Activated naive CD4-positive, alpha-beta T cell (primary cell): Measurements from ENCODE around the gene MAGOHB.
"Not testable (repeated sequence)": the region's sequence is repeated elsewhere in the genome, so short reads cannot be mapped to it uniquely, and the experiment has no call there.

Experiments used
- DNase-seq, 4 experiments: peaks; one replicate each; lab custom pipeline; 2025; lab: John Stamatoyannopoulos, UW

MAGOHB gene

DNA sequence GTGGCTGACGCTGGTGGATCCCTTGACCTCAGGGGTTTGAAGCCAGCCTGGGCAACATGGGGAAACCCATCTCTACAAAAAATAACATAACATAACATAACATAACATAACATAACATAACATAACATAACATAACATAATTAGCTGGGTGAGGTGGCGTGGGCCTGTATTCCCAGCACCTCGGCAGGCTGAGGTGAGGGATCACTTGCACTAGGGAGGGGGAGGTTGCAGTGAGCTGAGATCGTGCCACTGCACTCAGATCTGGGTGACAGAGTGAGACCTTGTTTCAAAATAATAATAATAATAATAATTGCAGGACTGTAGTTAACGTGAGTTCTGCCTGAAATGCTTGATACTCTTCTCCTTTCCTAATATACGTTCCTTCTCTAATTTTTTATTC, 1.3 kb downstream of the MAGOHB start:
- DNase-seq, result no peak

DNA sequence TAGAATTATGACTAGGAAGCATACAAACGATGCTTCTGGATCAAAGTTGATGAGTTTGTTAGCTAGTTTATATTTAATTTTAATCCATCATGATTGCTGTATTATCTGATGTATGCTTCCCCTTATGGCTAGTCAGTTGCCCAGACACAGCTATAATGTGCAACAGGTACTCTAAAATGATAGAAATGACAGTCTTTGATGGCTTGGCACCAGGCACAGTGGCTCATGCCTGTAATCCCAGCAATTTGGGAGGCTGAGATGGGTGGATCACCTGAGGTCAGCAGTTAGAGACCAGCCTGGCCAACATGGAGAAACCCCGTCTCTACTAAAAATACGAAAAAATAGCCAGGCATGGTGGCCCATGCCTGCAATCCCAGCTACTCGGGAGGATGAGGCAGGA, 2.2 kb downstream of the MAGOHB start:
- DNase-seq, result not testable (repeated sequence)

DNA sequence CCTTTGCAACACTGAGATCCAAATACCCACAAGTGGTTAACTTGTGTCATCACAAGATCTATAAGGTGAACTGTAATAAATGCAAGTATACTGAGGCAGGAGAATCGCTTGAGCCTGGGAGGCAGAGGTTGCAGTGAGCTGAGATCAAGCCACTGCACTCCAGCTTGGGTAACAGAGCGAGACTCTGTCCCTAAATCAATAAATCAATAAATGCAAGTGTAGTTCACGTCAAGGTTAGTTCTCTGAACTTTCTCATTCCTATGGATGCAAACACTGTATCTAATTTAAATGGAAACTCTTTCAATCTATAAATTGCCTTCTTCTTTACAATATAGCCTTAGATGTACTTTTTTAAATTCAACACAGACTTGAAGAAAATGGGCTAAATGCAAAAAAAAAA, 3.2 kb downstream of the MAGOHB start:
- no peak for DNase-seq

DNA sequence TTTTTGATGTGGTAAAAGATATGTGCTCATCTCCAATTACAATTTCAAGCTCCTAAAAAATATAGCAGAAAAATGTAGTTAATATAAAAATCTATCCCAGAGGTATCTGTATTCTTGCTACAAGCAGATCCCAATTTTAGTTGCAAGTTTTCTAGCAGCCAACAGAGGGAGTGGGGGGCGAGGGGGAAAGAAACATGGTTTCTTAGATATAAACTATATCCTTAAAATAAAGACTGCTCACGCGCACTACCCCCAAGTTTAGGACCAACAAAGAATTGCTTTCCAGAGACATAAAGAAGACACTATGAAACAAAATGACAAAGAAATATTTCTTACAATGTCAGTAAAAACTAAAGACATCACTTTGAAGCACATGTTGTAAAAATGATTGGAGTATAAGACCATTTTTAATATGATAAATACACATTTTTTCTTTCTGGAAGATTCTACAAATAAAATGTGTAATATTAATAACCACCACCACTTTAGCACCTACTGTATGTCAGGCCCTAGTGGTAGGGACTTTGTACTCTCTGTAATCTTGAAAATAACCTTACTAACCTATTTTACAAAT, 5.4 kb downstream of the MAGOHB start:
- DNase-seq, result no peak

DNA sequence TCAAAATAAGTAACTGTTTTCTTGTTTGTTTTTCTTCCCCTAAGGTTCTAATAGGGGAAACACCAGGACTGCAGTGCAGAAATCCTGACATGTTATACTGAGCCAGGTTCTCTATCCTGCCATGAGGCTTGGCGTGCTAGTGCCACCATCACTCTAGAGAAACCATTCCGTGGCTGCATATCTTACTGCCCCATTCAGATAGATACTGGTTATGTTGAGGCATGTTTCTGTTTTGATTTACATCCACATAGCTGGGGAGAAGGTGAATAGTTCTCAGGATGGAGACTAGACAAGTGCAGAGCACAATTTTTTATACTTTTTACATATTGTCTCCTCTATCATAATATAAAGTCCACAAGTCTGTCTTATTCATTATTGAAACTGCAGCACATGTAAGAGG, 11.5 kb downstream of the MAGOHB start:
- DNase-seq, result no peak

DNA sequence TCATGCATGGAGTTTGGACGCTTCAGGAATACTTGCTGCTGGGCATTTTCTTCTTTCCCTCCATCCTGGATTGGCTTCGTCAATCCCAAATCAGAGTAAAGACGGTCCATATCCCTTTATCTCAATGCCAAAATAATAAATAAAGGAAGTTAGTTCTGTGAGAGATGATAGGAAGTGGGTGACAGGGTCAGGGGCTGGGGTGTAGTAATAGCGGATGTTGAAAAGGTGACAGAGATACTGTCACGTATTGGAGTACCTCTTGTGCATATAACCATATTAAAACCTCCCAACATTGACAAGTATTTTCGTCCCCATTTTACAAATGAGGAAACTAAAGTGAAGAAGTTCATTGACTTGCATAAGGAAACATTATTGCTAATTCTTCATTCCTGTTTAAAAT, 12.4 kb downstream of the MAGOHB start:
- DNase-seq, result no peak

DNA sequence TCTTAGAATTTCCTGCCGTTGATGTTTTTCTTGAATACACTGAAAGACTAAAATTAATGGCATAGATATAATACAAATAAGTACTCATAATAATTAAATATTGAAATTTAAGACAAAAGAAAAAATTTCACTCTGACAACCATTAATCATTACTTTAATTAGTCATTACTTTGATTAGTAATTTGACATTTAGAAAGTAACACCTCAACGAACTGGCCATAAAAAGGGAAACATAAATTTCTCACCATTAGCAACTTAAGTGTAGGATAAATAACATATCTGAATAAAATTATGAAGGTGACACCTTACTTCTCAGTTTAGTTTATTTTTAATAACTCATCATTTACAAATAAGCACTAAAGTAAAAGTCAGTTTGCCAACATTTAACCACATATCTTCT, 17.5 kb downstream of the MAGOHB start:
- DNase-seq, result no peak

DNA sequence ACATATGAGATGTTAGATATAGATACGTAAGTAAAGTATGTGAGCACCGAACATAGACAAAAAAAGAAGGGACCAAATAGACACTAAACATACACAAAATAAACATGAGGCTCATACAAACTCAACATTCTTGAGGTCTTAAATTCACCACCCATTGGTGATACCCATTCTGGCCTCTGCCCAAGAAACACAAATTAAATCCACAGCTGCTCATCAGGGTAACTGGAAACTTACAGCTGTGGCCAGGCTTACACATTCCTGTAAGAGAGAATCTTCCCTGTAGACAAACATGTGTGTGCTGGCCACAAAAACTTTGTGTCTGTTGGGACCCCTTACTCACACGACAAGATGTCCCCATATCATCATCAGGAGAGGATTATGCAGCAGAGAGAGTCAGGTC, 22.4 kb downstream of the MAGOHB start:
- no peak for DNase-seq

DNA sequence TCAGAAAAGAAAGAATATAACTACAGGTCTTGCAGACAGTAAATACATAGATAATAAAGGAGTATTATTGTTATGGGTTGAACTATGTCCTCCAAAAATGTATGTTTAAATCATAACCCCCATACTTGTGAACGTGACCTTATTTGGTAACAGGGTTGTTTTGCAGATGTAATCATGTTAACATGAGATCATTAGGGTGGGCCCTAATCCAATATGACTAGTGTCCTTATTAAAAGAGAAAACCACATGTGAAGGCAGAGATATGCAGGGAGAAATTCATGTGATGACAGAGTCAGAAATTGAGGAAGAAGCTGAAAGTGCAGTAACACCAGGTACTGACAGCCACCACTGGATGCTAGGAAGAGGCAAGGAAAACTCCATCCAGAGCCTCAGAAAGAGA, 29.0 kb downstream of the MAGOHB start:
- no peak for DNase-seq

DNA sequence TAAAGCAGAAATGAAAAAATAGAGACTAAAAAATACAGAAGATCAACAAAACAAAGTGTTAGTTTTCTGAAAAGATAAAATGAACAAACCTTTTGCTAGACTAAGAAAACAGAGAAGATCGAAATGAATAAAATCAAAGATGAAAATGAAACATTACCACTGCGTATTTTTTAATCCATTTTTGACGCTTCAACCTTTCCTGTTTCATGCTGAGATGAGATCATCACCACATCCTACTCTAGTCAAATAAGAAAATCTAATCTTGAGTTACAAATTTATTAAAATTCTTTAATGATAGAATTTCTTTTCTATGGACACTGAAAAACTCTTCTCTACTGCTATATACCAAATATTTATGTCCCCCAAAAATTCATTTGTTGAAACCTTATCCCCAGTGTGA, 30.7 kb downstream of the MAGOHB start:
- DNase-seq, result no peak

DNA sequence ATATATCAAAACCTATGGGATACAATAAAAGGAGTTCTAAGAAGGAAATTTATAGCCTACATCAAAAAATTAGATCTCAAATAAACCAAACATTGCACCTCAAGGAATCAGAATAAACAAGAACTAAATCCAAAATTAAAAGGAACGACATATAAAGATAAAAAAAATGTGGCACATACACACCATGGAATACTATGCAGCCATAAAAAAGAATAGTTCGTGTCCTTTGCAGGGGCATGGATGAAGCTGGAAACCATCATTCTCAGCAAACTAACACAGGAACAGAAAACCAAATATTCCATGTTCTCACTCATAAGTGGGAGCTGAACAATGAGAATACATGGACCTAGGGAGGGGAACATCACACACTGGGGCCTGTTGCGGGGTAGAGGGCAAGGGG, 31.3 kb downstream of the MAGOHB start:
- DNase-seq, result not testable (repeated sequence)

DNA sequence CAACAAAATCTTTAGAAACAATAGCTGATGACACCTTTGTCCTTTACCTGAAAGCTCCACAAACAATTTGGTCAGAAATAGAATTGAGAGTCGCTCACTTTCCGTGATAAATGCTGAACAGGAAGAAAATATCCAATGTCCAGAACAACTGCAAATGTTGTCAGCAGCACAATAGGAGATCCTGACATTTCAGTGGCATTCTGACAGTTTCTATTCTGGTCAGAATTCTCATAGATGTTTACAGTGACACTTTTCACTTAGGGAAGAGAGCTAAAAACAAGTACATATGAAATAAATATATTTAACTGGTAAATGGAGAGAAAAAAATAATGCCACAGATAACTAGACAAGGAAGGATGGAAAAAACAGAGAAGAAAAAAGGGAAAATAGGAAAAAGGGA, 39.1 kb downstream of the MAGOHB start:
- DNase-seq, result no peak

DNA sequence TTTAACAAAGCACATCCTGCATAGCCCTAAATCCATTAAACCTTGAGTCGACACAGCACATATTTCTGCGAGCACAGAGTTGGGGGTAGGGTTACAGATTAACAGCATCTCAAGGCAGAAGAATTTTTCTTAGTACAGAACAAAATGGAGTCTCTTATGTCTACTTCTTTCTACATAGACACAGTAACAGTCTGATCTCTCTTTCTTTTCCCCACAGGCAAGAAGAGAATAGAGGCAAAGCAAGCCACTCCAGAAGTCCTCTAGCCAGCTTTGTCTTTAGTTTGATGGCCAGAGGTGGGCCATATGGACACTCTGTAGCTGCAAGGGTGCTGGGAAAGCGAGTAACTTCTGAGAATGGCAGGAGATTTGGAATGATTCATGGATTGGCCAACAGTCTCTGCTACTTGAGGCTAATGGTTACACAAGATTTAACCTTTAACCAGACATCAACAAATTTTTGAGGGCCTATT, 41.4 kb downstream of the MAGOHB start:
- DNase-seq, result not testable (repeated sequence)

DNA sequence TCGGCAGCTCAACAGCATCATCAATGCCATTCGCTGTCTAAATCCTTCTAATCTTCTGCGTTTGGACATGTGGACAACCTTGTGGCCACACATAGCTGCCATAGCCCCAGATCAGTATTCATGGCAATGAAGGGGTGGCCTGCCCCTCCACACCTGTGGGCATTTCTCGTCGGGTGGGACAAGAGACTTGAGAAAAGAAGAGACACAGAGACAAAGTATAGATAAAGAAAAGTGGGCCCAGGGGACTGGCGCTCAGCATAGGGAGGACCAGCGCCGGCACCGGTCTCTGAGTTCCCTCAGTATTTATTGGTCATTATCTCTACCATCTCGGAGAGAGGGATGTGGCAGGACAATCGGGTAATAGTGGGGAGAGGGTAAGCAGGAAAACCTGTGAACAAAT, 42.3 kb downstream of the MAGOHB start:
- DNase-seq, result no peak

DNA sequence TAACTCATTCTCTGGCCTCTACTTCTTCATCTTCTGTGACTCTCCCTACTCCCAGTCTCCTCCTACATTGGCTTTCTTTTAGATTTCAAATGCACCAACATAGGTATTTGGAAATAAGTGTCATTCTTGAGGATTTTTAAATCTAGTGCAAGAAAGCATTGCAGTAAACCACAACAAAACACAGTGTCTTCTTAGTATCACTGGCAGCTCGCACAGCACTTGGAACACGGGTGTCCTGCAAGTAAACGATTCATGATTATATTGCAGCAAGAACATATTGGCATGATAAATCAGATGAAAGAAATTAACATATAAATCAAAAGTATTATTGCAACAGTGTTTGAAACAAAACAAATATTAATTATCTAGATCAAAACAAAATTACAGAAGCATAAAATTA, 45.6 kb downstream of the MAGOHB start:
- DNase-seq, result no peak

DNA sequence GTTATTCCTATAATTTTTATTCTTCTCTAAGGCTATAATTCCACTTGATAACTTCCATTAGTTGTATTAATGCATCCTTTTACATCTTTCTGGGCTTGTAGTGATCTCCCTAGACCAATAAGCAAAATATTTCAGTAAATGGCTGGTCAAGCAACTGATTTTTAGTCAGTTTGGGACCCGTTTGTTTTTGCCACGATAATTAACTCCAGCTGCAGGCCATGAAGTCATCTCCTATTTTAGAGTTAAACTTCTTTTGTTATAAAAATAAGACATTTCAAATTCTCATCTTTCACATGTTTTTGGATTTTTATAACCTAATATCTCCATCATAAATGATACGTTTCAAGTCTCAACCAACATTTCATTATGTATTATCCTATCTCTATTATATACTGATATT, 49.4 kb downstream of the MAGOHB start:
- DNase-seq, result no peak

DNA sequence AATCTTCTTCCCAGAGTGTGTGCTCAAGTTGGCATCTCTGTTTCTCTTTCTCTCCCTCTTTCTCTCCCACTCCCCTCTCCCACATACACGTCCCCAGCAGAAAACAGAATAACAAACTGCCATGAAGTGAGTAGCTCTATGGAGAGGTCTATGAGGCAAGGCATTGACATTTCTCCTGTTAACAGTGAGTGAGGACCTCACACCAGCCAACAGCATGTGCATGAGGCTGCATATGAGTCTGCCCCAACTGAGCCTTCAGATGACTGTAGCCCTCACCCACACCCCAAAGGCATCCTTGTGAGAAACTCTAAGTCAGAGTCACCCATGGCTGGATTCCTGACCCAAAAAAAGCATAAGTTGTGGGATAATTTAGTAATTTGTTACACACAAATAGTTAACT, 50.4 kb downstream of the MAGOHB start:
- no peak for DNase-seq

DNA sequence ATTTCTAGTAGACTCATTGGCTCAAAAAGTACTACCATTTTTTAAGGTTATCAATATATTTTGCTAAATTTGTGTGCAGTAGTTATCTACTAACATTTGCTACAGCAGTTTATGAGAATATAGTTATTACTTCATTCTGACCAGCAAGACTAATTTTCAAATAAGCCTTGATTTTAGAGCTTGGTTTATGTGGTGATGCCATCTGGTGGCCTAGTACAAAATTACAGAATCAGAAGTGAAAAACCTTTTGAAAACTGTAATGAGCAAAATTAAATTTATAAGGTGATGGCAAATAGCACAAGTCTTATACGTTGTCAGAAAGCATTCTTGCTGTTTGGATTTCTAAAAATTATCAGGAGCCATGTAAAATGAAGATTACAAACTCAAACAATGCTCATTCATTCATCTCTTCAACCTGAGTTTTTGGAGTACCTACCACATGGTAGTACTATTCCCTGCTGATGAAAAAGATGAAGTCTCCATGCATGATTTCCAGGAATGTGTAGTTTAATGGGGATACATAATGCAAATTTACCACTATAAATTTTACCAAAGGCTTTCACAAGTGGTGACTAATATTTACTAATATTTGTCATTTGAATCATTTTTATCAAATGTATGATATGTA, 51.0 kb downstream of the MAGOHB start:
- no peak for DNase-seq

DNA sequence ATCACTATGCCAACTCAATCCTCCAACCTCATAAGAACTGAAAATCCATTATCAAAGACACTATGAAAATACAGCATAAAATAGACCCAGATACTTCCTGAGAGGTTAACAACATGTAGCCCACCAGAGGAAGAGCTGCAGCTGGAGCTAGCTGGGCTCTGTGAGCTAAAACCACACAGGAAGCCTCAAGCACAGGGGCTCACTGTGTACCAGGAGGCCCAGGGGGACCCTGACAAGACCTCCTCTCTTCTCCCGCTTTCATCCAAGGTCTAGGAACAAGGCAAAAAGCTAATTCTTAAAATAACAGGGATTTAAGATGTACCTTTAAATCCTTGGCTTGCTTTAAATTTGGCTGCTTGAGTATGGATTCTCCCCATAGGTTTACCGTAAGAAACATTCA, 54.2 kb downstream of the MAGOHB start:
- DNase-seq, result no peak

DNA sequence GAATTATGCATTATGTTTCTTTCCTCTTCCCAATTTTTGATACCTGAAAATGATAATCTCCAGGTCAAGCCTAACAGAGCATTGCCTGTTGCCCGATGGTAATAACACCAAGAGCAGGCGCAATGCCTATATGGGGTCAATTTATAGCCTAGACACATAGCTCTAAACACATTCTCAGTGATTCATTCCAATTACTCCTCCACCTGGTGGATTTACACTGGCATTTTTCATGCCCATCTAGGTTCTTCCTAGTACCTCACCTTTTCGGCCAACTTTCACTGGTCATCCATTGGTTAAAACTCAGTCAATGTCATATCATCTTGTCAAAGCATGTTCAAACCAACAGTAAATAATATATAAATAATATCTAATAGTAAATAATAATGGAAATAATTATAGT, 54.6 kb downstream of the MAGOHB start:
- DNase-seq, result no peak

DNA sequence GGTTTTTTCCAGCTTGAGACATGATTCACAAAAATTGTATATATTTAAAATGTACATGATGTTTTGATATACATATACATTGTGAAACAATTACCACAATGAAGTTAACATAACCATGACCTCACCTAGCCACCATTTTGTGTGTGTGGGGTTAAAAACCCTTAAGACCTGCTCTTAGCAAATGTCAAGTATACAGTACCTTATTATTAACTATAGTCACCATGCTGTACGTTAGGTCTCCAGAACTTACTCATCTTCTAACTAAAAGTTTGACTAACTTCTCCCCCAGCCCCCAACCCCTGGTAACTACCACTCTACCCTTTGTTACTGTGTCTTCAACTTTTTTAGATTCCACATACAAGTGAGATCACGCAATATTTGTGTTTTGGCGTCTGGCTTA, 55.1 kb downstream of the MAGOHB start:
- DNase-seq, result no peak

DNA sequence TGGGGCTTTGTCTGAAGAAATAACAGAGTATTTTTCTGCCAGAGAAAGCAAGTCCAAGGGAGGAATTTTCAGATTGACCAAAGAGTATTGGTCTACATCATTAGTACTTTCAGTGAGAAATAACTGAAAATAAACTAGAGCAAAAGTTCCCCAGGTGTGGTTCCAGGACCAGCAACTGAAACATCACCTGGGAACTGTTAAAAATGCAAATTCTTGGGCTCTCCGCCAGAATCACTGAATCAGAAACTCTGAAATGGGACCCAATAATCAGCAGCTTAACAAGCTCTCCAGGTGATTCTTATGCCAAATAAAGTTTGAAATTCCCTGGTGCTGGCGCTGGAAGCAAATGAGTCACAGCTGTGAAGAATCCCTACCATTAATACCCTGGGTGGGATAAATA, 55.6 kb downstream of the MAGOHB start:
- DNase-seq, result no peak

DNA sequence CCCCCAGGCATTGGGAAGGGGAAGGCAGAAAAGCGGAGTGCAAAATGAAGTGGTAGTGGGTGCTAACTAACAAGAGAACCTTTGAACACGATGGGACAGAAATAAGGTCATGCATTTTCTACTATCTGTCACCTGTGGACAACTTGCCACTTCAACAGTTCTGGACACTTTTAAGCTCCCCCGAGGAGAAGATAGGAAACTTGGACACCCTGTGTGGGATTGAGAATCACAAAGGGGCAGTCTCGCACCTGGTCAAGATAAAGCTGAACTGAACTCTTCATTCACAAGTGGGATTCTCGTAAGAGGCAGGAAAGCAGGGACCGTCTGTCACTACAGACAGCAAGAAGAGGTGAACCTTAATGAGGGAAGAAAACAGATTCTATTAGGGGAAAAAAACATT, 56.1 kb downstream of the MAGOHB start:
- DNase-seq, result no peak

DNA sequence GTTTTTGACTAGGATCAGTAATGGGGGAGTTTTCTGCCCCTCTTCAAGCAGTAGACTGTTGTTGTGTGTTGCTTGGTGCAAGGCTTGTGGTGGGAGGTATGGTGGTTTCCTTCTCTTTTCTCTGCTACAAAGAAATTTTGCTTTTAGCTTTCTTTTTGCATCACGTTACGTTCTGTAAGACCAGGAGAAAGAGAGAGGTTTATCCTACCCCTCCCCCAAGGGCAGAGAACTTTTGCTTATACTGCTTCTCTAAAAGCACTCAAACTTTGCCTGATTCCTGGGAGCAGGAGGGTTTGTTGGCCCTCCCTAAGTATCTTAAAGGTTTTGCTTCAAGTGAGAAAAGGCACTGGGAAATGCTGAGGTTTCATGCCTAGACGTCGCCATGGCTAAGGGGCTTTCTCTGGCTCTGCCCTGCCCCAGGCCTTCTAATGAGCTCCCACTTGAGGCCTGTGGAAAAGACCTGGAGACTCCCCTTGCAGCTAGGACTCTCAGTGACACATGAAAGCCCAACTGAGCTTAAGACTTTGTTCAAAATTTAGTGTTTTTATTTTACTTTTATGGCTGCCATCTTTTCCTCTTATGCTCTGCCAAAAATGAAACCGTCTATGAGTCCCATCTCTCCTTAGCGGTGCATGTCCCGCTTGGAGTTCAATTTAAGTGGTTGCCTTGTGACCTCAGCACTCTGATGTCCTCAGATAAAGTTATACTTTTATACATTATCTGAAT, 58.5 kb downstream of the MAGOHB start:
- no peak for DNase-seq
